ENCODE results near the gene NRROS. TPM values are rescaled to one million over a fixed set of nuclear protein-coding genes. Genes with fewer than 3 reads are reported as not detected.
A peak's percentile ranks its signal among the peaks of the same experiment; 100 is the strongest.

Gene NRROS
- total RNA-seq, 1 donor from 2014 or later = 1.5 TPM

GRCh38 chr3:196677353-196677752 lies 37.9 kb downstream of the NRROS start:
- H3K36me3 Mint-ChIP-seq (ENCODE audit: low read depth) = no peaks in the 10 kb centered on the region
- no peak overlapping the region for H3K4me3 Mint-ChIP-seq
- DNase-seq (ENCODE audit: low read depth, low spot score) = no peak
- H3K4me1 Mint-ChIP-seq = no peaks in the 10 kb centered on the region
- no peak for TF ChIP-seq CTCF (conservative IDR thresholded peaks at IDR 0.05)
- no peaks in the 10 kb centered on the region for H3K27me3 Mint-ChIP-seq (ENCODE audit: low read depth)
- no peak overlapping the region for H3K27ac Mint-ChIP-seq (ENCODE audit: unreplicated experiment)
- no peaks in the 10 kb centered on the region for H3K9me3 Mint-ChIP-seq

- DNase-seq (ENCODE audit: low read depth, low spot score) = no peak
- no peak overlapping the region for H3K4me3 Mint-ChIP-seq
- H3K36me3 Mint-ChIP-seq (ENCODE audit: low read depth) = no peaks in the 10 kb centered on the region
- no peaks in the 10 kb centered on the region for H3K9me3 Mint-ChIP-seq
- H3K27ac Mint-ChIP-seq (ENCODE audit: unreplicated experiment) = no peak overlapping the region
- no peaks in the 10 kb centered on the region for H3K27me3 Mint-ChIP-seq (ENCODE audit: low read depth)
- TF ChIP-seq CTCF (conservative IDR thresholded peaks at IDR 0.05) = no peak
- no peaks in the 10 kb centered on the region for H3K4me1 Mint-ChIP-seq
These were observed 38.4 kb downstream of the NRROS start for GRCh38 chr3:196677931-196678330.

DNA sequence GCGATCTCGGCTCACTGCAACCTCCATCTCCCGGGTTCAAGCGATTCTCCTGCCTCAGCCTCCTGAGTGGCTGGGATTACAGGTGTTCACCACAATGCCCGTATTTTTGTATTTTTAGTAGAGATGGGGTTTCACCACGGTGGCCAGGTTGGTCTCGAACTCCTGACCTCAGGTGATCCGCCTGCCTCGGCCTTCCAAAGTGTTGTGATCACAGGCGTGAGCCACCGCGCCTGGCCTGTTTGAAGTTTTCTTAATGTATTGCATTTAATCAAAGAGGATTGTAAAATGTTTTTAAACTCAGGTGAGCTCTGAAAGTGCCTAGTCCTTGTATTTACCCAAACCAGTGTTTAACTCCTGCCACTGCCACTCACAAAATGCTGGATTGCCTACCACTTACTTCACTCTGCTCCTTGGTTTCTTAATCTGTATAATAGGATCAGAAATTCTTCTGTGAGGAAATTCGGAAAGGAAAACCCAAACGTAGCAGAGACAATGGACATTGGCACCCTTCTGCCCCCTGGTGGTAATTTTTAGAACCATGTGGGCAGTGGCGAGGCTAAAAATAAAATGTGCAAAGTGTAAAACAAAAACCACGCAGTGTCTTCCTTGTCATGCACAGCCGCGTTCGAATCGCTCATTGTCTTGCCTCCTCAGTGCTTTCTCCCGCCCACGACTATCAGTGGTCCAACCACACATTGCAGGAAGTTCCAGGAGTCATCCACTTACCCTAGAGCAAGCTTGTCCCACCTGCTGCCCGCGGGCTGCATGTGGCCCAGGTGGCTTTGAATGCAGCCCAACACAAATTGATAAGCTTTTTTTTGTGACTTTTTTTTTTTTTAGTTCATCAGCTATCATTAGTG lies 45.3 kb downstream of the NRROS start:
- Mint-ChIP-seq H3K9me3 (no peaks in the 10 kb centered on the region), H3K36me3 (ENCODE audit: low read depth) (no peaks in the 10 kb centered on the region)

DNA sequence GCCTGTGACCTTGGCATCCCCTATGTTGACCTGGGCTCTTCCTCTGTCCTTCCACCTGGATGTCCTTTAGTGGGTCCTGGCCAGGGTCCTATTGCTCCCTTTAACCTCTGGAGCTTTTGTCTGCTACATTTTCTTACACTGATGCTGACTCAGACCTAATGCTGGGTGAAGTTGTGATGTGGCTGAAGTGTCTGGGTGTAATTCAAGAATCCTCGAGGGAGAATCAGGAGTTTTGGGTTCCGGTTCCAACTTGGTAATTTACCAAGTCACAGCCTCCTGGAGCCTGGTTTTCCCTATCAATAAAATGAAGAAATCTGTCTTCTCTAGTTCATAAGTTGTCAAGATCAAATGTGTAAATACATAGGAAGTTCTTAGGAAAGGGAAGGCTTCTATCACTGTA lies 46.9 kb downstream of the NRROS start:
- Mint-ChIP-seq H3K4me3 (no peak overlapping the region), H3K9me3 (no peaks in the 10 kb centered on the region), H3K27ac (ENCODE audit: unreplicated experiment) (no peak overlapping the region), H3K4me1 (peaks cover 8% of the 10 kb centered on the region), H3K27me3 (ENCODE audit: low read depth) (no peaks in the 10 kb centered on the region), H3K36me3 (ENCODE audit: low read depth) (no peaks in the 10 kb centered on the region)
- no peak for TF ChIP-seq CTCF (conservative IDR thresholded peaks at IDR 0.05)
- no peak for DNase-seq (ENCODE audit: low read depth, low spot score)

More for the DNA sequence above, 45.3 kb downstream of the NRROS start:
- peak; percentile 95 for TF ChIP-seq CTCF (conservative IDR thresholded peaks at IDR 0.05)
- Mint-ChIP-seq H3K4me3 (no peak overlapping the region), H3K27ac (ENCODE audit: unreplicated experiment) (peak overlapping the region; percentile 57), H3K27me3 (ENCODE audit: low read depth) (no peaks in the 10 kb centered on the region), H3K4me1 (peaks cover 8% of the 10 kb centered on the region)
- peak; percentile 74 for DNase-seq (ENCODE audit: low read depth, low spot score)

GRCh38 chr3:196688349-196688748 lies 48.9 kb downstream of the NRROS start:
- no peak for TF ChIP-seq CTCF (conservative IDR thresholded peaks at IDR 0.05)
- Mint-ChIP-seq H3K4me3 (no peak overlapping the region), H3K27ac (ENCODE audit: unreplicated experiment) (no peak overlapping the region)

More at GRCh38 chr3:196688349-196688748, 48.9 kb downstream of the NRROS start:
- peaks cover 8% of the 10 kb centered on the region for H3K4me1 Mint-ChIP-seq
- DNase-seq (ENCODE audit: low read depth, low spot score) = no peak
- H3K36me3 Mint-ChIP-seq (ENCODE audit: low read depth) = no peaks in the 10 kb centered on the region
- no peaks in the 10 kb centered on the region for H3K27me3 Mint-ChIP-seq (ENCODE audit: low read depth)
- no peaks in the 10 kb centered on the region for H3K9me3 Mint-ChIP-seq

Measured in neural crest cell (in vitro differentiated cells).